K562 (cell line): ENCODE results near the gene IGSF10.

ENCODE experiments used
- ARID1B ChIP-seq: fragments of 450-650 bp; IDR thresholded peaks from 2 replicates; pipeline ENCODE4 v1.6.1; 2016; ENCODE audit warnings: antibody characterized with exemption, mild to moderate bottlenecking, inconsistent platforms
- CBX5 ChIP-seq: IDR thresholded peaks from 2 replicates; pipeline ENCODE4 v1.6.1; 2014; ENCODE audit warnings: low read depth, borderline replicate concordance
- FOS ChIP-seq: IDR thresholded peaks from 3 replicates; pipeline ENCODE4 v1.6.1; 2011; ENCODE audit not compliant: insufficient read length; ENCODE audit errors: extremely low read depth
- JUND ChIP-seq, 2 experiments: IDR thresholded peaks; 2 replicates in 1 of 2; 3 replicates in 1 of 2; pipeline ENCODE4 v1.6.1; 2011; ENCODE audit warnings: borderline replicate concordance in 2 of 2, low read depth in 2 of 2, low read length in 2 of 2, improper control_type of control experiment in 1 of 2, missing biosample characterization in 1 of 2, missing genetic modification characterization in 1 of 2, missing genetic modification reagents in 1 of 2
- MNT ChIP-seq, 2 experiments: fragments of 450-650 bp; conservative IDR thresholded peaks; 2 replicates each; pipeline ENCODE4 v1.6.1; 2017; ENCODE audit warnings: mild to moderate bottlenecking in 2 of 2, moderate library complexity in 2 of 2
- POLR2AphosphoS5 ChIP-seq: IDR thresholded peaks from 2 replicates; pipeline ENCODE4 v1.6.1; 2011; ENCODE audit warnings: mild to moderate bottlenecking, low read depth, low read length, moderate library complexity; ENCODE audit not compliant: control insufficient read depth, insufficient read depth
- RB1 ChIP-seq: fragments of 450-650 bp; IDR thresholded peaks from 2 replicates; pipeline ENCODE4 v1.6.1; 2017; ENCODE audit warnings: low read depth, mild to moderate bottlenecking
- TEAD1 ChIP-seq, 2 experiments: fragments of 450-650 bp in 1 of 2; sonication (generic) in 1 of 2; formaldehyde crosslinking; IDR thresholded peaks; 2 replicates each; pipeline versions ENCODE4 v1.4.0 to v1.8.0; 2020 to 2022; ENCODE audit warnings: mild to moderate bottlenecking in 2 of 2, missing genetic modification reagents in 1 of 2

- TF ChIP-seq FOS (no peak), POLR2AphosphoS5 (no peak), TEAD1 (CRISPR knock-in tag; IDR thresholded peaks at IDR 0.05) (no peak), RB1 (no peak), CBX5 (no peak), ARID1B (no peak), MNT (conservative IDR thresholded peaks at IDR 0.05) (no peak), JUND (IDR thresholded peaks at IDR 0.05; ENCODE audit: borderline replicate concordance, low read depth, low read length) (no peak), JUND (tag; IDR thresholded peaks at IDR 0.05; ENCODE audit: borderline replicate concordance, low read depth, low read length) (no peak)
These were observed 1.5 kb upstream of the IGSF10 start for GRCh38 chr3:151462278-151462780.
